Loucy (cell line): Measurements from ENCODE around the gene LOXL4.

Experiments
- H2AFZ ChIP-seq: fragments of 200-600 bp; sonication (generic); 2 replicates; pipeline ENCODE4 v1.6.0; 2016; ENCODE audit warnings: antibody characterized with exemption, mild to moderate bottlenecking, low read length, moderate library complexity
- H3F3A ChIP-seq: fragments of 200-600 bp; 2 replicates; pipeline ENCODE4 v1.6.0; 2016; ENCODE audit warnings: antibody characterized with exemption, low read depth, mild to moderate bottlenecking
- H3K27me3 ChIP-seq: fragments of 200-600 bp; sonication (generic); 2 replicates; pipeline ENCODE4 v1.6.1; 2014; ENCODE audit warnings: low read length, mild to moderate bottlenecking; ENCODE audit not compliant: insufficient read depth, poor library complexity, severe bottlenecking
- H3K36me3 ChIP-seq: fragments of 200-600 bp; sonication (generic); 2 replicates; pipeline ENCODE4 v1.6.1; 2016; ENCODE audit warnings: low read length; ENCODE audit not compliant: insufficient read depth
- H3K4me1 ChIP-seq: fragments of 200-600 bp; sonication (generic); 2 replicates; pipeline ENCODE4 v1.5.1; 2014; ENCODE audit warnings: low read length, mild to moderate bottlenecking; ENCODE audit not compliant: insufficient read depth, poor library complexity, severe bottlenecking
- H3K4me2 ChIP-seq: fragments of 200-600 bp; sonication (generic); 2 replicates; pipeline ENCODE4 v1.6.0; 2014; ENCODE audit warnings: antibody characterized with exemption, low read length, low read depth, mild to moderate bottlenecking; ENCODE audit not compliant: poor library complexity, severe bottlenecking
- H3K4me3 ChIP-seq: fragments of 200-600 bp; sonication (generic); 2 replicates; pipeline ENCODE4 v1.5.1; 2014; ENCODE audit warnings: low read length, mild to moderate bottlenecking, mixed read lengths; ENCODE audit not compliant: poor library complexity, severe bottlenecking
- H3K79me2 ChIP-seq: fragments of 200-600 bp; sonication (generic); 2 replicates; pipeline ENCODE4 v1.6.1; 2014; ENCODE audit warnings: low read length; ENCODE audit not compliant: insufficient read depth
- H3K9ac ChIP-seq: fragments of 200-600 bp; sonication (generic); 2 replicates; pipeline ENCODE4 v1.6.0; 2014; ENCODE audit warnings: mild to moderate bottlenecking, low read depth, low read length, moderate library complexity; ENCODE audit not compliant: poor library complexity, severe bottlenecking
- H3K9me2 ChIP-seq: fragments of 200-600 bp; sonication (generic); replicated peaks from 2 replicates; pipeline ENCODE4 v1.6.1; 2016; ENCODE audit warnings: low read depth, low read length, mixed read lengths
- H3K9me3 ChIP-seq: fragments of 200-600 bp; sonication (generic); 2 replicates; pipeline ENCODE4 v1.6.1; 2014; ENCODE audit warnings: mild to moderate bottlenecking, antibody characterized with exemption, low read length, low read depth; ENCODE audit not compliant: insufficient read depth
- H4K20me1 ChIP-seq: fragments of 200-600 bp; sonication (generic); 2 replicates; pipeline ENCODE4 v1.6.0; 2014; ENCODE audit warnings: antibody characterized with exemption, low read length, mild to moderate bottlenecking; ENCODE audit not compliant: insufficient read depth, poor library complexity, severe bottlenecking
- CTCF ChIP-seq: fragments of 200-600 bp; sonication (generic); conservative IDR thresholded peaks from 2 replicates; pipeline ENCODE4 v1.5.1; 2014; ENCODE audit warnings: mild to moderate bottlenecking, antibody characterized with exemption, low read length
- EZH2phosphoT487 ChIP-seq: fragments of 200-600 bp; IDR thresholded peaks from 2 replicates; pipeline ENCODE4 v1.6.1; 2018; ENCODE audit warnings: antibody characterized with exemption, mild to moderate bottlenecking, moderate library complexity, borderline replicate concordance

LOXL4 gene

DNA sequence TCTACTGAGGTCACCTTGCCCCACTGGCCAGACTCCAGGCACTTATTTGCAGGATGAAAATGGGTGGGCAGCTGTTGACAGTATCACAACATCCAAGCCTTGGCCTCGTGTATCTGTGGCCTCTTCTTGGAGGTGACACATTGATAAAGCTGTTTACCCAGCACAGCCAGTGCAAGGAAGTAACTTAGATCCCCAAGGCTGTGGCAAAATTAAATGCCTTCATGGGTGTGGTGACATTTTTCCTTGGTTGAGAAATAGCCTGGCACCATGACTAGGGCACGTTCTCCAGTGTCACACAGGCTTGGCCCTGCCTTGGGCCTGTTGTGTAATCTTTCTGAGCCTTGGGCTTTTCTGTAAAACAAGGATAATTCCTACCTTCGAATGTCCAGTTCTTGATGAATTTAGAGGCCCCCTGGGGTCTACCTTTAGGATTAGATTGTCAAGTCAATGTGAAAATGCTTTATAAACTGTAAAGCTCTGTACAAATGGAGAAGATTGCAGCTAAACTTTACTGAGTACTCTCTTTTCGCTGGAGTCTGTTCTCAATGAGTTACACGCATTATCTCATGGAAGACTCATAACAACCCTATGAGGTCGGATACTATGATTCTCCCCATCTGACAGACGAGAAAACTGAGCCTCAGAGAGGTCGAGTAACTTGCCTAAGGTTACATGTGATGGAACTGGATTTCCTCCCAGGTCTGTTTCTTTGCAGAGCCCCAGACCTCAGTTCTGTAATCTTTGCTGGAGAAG, 46.7 kb upstream of the LOXL4 start:
- Histone ChIP-seq H3K9ac (no peak overlapping the region), H3K4me2 (no peak overlapping the region)

DNA sequence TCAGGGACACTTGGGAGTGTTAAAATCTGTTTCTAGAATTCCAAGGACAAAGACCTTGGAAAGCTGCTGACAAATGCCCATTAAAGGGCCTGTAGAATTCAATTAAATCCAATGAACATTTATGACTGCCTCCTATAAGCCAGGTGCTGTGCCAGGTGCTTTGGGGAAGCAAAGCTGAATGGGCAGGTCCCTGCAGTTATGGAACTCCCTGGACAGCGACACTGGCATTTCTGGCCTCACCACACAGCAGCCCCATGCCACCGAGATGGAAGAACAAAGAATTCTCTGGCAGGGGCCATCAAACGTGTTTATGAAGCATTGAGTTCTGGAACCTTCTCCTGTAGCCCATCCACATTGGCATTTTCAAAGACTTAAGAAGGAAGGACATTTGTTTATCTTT, 45.6 kb upstream of the LOXL4 start:
- Histone ChIP-seq H2AFZ (no peak overlapping the region), H3K9ac (no peak overlapping the region), H3K27me3 (no peaks in the 10 kb centered on the region), H3K4me1 (peaks cover 18% of the 10 kb centered on the region), H4K20me1 (no peaks in the 10 kb centered on the region), H3K9me3 (no peaks in the 10 kb centered on the region), H3K9me2 (no peaks in the 10 kb centered on the region), H3K79me2 (no peaks in the 10 kb centered on the region), H3F3A (no peaks in the 10 kb centered on the region), H3K4me3 (no peak overlapping the region), H3K36me3 (no peaks in the 10 kb centered on the region), H3K4me2 (no peak overlapping the region)
- no peak for TF ChIP-seq EZH2phosphoT487

More for the DNA sequence above, 46.7 kb upstream of the LOXL4 start:
- Histone ChIP-seq H3K4me1 (peaks cover 18% of the 10 kb centered on the region), H3K36me3 (no peaks in the 10 kb centered on the region), H3F3A (no peaks in the 10 kb centered on the region), H3K4me3 (no peak overlapping the region), H3K79me2 (no peaks in the 10 kb centered on the region), H3K27me3 (no peaks in the 10 kb centered on the region), H4K20me1 (no peaks in the 10 kb centered on the region), H3K9me2 (no peaks in the 10 kb centered on the region), H2AFZ (no peak overlapping the region), H3K9me3 (no peaks in the 10 kb centered on the region)
- no peak for TF ChIP-seq EZH2phosphoT487
- no peak for TF ChIP-seq CTCF

- no peaks in the 10 kb centered on the region for H3K9me2 ChIP-seq
- H4K20me1 ChIP-seq = no peaks in the 10 kb centered on the region
- H2AFZ ChIP-seq = no peak overlapping the region
- peaks cover 18% of the 10 kb centered on the region for H3K4me1 ChIP-seq
- H3K9me3 ChIP-seq = no peaks in the 10 kb centered on the region
- no peak overlapping the region for H3K4me2 ChIP-seq
- H3K9ac ChIP-seq = no peak overlapping the region
- H3K27me3 ChIP-seq = no peaks in the 10 kb centered on the region
- no peaks in the 10 kb centered on the region for H3K79me2 ChIP-seq
- TF ChIP-seq EZH2phosphoT487 = no peak
- no peak for TF ChIP-seq CTCF
- H3K36me3 ChIP-seq = no peaks in the 10 kb centered on the region
- no peak overlapping the region for H3K4me3 ChIP-seq
- H3F3A ChIP-seq = no peaks in the 10 kb centered on the region
Measured at GRCh38 chr10:98312822-98313221, 44.8 kb upstream of the LOXL4 start.

- no peaks in the 10 kb centered on the region for H3K9me2 ChIP-seq
- H2AFZ ChIP-seq = no peak overlapping the region
- TF ChIP-seq EZH2phosphoT487 = no peak
- H3K4me3 ChIP-seq = no peak overlapping the region
- no peaks in the 10 kb centered on the region for H3K36me3 ChIP-seq
- H3K9ac ChIP-seq = no peak overlapping the region
- H4K20me1 ChIP-seq = no peaks in the 10 kb centered on the region
- no peaks in the 10 kb centered on the region for H3K79me2 ChIP-seq
- H3K9me3 ChIP-seq = no peaks in the 10 kb centered on the region
- H3K4me2 ChIP-seq = no peak overlapping the region
- H3F3A ChIP-seq = no peaks in the 10 kb centered on the region
- peaks cover 16% of the 10 kb centered on the region for H3K4me1 ChIP-seq
- no peaks in the 10 kb centered on the region for H3K27me3 ChIP-seq
Measured at GRCh38 chr10:98312349-98312748, 44.4 kb upstream of the LOXL4 start.
